Left lung (tissue), 10 donors: ENCODE data around the gene FOXO1. TPM values are rescaled to one million over a fixed set of nuclear protein-coding genes. Genes with fewer than 3 reads are reported as not detected.

Source experiments
- ATAC-seq: fragments of 200-7000 bp; cut with Tn5 transposase; one replicate; pipeline ENCODE4 v1.9.1; 2020; ENCODE audit warnings: moderate library complexity
- DNase-seq, 4 donors: peaks; one replicate each; pipeline ENCODE4 v3.0.0-alpha.2; 2013 to 2020
- H3K27ac ChIP-seq, 2 donors: fragments of 200-600 bp; sonication (generic) in 1 of 2; one replicate each; pipeline versions ENCODE4 v1.5.0 to v1.8.0; 2020 to 2021
- H3K27me3 ChIP-seq, 2 donors: fragments of 200-600 bp; sonication (generic) in 1 of 2; one replicate each; pipeline versions ENCODE4 v1.5.0 to v1.8.0; 2020 to 2021
- H3K36me3 ChIP-seq, 2 donors: fragments of 200-600 bp; sonication (generic) in 1 of 2; one replicate each; pipeline versions ENCODE4 v1.5.0 to v1.8.0; 2020 to 2021
- H3K4me1 ChIP-seq, 2 donors: fragments of 200-600 bp; one replicate each; pipeline ENCODE4 v1.8.0; 2021
- H3K4me3 ChIP-seq, 2 donors: fragments of 200-600 bp; sonication (generic) in 1 of 2; one replicate each; pipeline versions ENCODE4 v1.5.0 to v1.8.0; 2020 to 2021; ENCODE audit warnings: mild to moderate bottlenecking in 1 of 2
- H3K9me3 ChIP-seq, 2 donors: fragments of 200-600 bp; sonication (generic) in 1 of 2; one replicate each; pipeline versions ENCODE4 v1.5.0 to v1.8.0; 2020 to 2021
- CTCF ChIP-seq, 2 donors: fragments of 200-600 bp; sonication (generic) in 1 of 2; IDR thresholded peaks; one replicate each; pipeline versions ENCODE4 v1.5.0 to v1.8.0; 2021; ENCODE audit warnings: antibody characterized with exemption in 2 of 2
- intact Hi-C, 2 donors: fragments of 100-400 bp; cut with DNase I; formaldehyde crosslinking; loops; one replicate each; pipeline versions ENCODE4 v1.11.2 to v1.14.2; 2022
- polyA plus RNA-seq, 6 donors: library from polyadenylated mRNA; unstranded; fragments of 120-200 nt; gene quantifications; one replicate each; pipeline ENCODE4 v1.2.1, GENCODE V29; 2013; ENCODE audit not compliant: insufficient read length in 6 of 6
- total RNA-seq, 2 donors: library from RNA; stranded (reverse); fragmentation: NEBNext Ultra II Directional; extraction: Animal tissue kit (Norgen Biotek cat#: 25700); gene quantifications; one replicate each; pipeline ENCODE4 v1.2.1, GENCODE V29; 2021
- donor health status: DM: no; HTN: yes; CAD: no.
- donor health status: DM: no; HTN: no; CAD: no.

The FOXO1 gene
- total and polyA plus RNA-seq, 8 donors: 12.1 to 24.0 (median 13.8) TPM

DNA sequence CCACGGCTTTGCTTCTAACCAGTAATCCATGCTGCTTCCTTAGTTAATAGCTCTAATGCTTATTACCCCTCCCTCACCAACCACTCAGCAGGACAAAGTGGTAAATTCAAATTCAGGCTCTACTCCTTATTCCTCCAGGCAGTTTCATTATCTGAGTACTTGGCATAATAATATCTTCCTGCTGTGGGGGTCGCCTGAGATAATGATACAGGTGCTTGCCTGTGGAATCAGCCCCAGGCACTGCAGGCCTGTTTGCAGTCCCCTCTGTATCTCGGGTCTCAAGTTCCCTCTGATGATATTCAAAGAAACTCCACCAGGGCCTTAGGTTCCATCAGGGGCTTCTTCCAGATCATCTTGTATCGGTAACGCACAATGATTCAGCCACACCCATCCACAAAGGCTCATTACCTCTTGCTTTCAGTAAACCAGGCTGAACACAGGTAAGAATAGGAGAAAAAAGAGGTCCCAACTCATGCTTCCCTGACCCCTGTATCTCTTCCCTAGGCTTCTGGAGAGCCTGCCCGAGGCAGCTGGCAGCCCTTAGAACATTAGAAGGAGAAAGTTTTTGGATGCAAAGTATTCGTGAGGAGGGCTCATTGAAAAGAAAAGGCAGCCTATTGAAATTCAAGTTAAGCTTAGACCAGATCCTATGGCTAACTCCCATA, 14.3 kb upstream of the FOXO1 start:
- Histone ChIP-seq H3K27ac (no peak overlapping the region), H3K9me3 (no peaks in the 10 kb centered on the region), H3K4me3 (no peak overlapping the region), H3K36me3 (no peaks in the 10 kb centered on the region), H3K4me1 (peaks cover 0 to 6% of the 10 kb centered on the region in 2 donors), H3K27me3 (no peaks in the 10 kb centered on the region)
- no peak for TF ChIP-seq CTCF (IDR thresholded peaks at IDR 0.05)
- DNase-seq (no peak), ATAC-seq (no peak)
- intact Hi-C loops: loop anchor here in 1 of 2 donors (10.0 kb wide), 1 partner anchor 616 kb away; no protein-coding TSS in a partner anchor

- DNase-seq (no peak), ATAC-seq (no peak)
- Histone ChIP-seq H3K27ac (no peak overlapping the region), H3K36me3 (no peaks in the 10 kb centered on the region), H3K4me1 (peaks cover 0 to 6% of the 10 kb centered on the region in 2 donors), H3K9me3 (no peaks in the 10 kb centered on the region), H3K27me3 (no peaks in the 10 kb centered on the region), H3K4me3 (no peak overlapping the region)
- no peak for TF ChIP-seq CTCF (IDR thresholded peaks at IDR 0.05)
- intact Hi-C loops: no loop called here
These were observed 13.1 kb upstream of the FOXO1 start for GRCh38 chr13:40679480-40679985.

- no peak for TF ChIP-seq CTCF (IDR thresholded peaks at IDR 0.05)
- no peaks in the 10 kb centered on the region for H3K9me3 ChIP-seq
- H3K4me1 ChIP-seq: peaks cover 0 to 6% of the 10 kb centered on the region in 2 donors
- no peak overlapping the region for H3K4me3 ChIP-seq
- intact Hi-C loops: no loop called here
- H3K27ac ChIP-seq: no peak overlapping the region
- no peak for ATAC-seq
- DNase-seq: no peak
- H3K27me3 ChIP-seq: no peaks in the 10 kb centered on the region
- no peaks in the 10 kb centered on the region for H3K36me3 ChIP-seq
These were observed 10.6 kb upstream of the FOXO1 start for GRCh38 chr13:40677064-40677463.

DNA sequence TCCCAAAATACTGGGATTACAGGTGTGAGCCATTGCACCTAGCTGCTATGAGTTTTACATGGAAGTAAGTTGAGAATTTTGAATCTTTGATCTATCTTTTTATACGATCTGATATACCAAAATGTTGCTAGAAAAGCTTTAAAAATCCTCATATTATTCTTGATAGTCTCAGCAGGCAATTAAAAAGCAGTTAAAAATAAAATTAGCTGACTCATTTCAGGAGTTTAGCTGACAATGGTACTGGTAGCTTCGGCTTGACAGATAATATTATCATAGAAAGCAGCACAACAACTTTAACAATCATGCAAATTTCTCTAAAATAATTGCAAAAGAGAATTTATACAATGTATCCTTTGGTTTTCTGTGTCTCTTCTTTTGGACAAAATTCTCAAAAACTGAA, 9.6 kb upstream of the FOXO1 start:
- H3K27ac ChIP-seq: no peak overlapping the region
- no peaks in the 10 kb centered on the region for H3K36me3 ChIP-seq
- H3K9me3 ChIP-seq: no peaks in the 10 kb centered on the region
- H3K27me3 ChIP-seq: no peaks in the 10 kb centered on the region
- H3K4me1 ChIP-seq: peaks cover 0 to 1% of the 10 kb centered on the region in 2 donors
- no peak for TF ChIP-seq CTCF (IDR thresholded peaks at IDR 0.05)
- H3K4me3 ChIP-seq: no peak overlapping the region
- ATAC-seq: no peak
- intact Hi-C loops: no loop called here
- DNase-seq: no peak

- no peak for DNase-seq
- intact Hi-C loops: no loop called here
- H3K4me3 ChIP-seq: no peak overlapping the region
These were observed 7.0 kb upstream of the FOXO1 start for GRCh38 chr13:40673414-40673813.

More at GRCh38 chr13:40673414-40673813, 7.0 kb upstream of the FOXO1 start:
- no peaks in the 10 kb centered on the region for H3K36me3 ChIP-seq
- H3K27ac ChIP-seq: no peak overlapping the region
- H3K27me3 ChIP-seq: no peaks in the 10 kb centered on the region
- peaks cover 0 to 1% of the 10 kb centered on the region in 2 donors for H3K4me1 ChIP-seq
- TF ChIP-seq CTCF (IDR thresholded peaks at IDR 0.05): no peak
- H3K9me3 ChIP-seq: no peaks in the 10 kb centered on the region
- no peak for ATAC-seq
